Breast epithelium (tissue), 3 donors: ENCODE results near the gene AKAP7.

Experiments used
- CTCF ChIP-seq, 3 donors: fragments of 450-650 bp; IDR thresholded peaks; one replicate each; pipeline ENCODE4 v1.5.1; 2016 to 2017; ENCODE audit warnings: antibody characterized with exemption in 3 of 3, mild to moderate bottlenecking in 3 of 3, moderate library complexity in 3 of 3
- POLR2A ChIP-seq: fragments of 450-650 bp; IDR thresholded peaks from one replicate; pipeline ENCODE4 v1.6.1; 2016; ENCODE audit warnings: antibody characterized with exemption, mild to moderate bottlenecking, moderate library complexity
- POLR2AphosphoS5 ChIP-seq, 3 donors: sonication (generic); formaldehyde crosslinking; IDR thresholded peaks; one replicate each; pipeline ENCODE4 v1.6.1; 2017; ENCODE audit warnings: antibody characterized with exemption in 3 of 3

- TF ChIP-seq CTCF (IDR thresholded peaks at IDR 0.05) (no peak), POLR2A (no peak), POLR2AphosphoS5 (IDR thresholded peaks at IDR 0.05) (no peak)
Observed at GRCh38 chr6:131122516-131122915, 12.8 kb upstream of the AKAP7 start.
